H1 (cell line): ENCODE results near the gene CCDC106. TPM values are rescaled to one million over a fixed set of nuclear protein-coding genes. Genes with fewer than 3 reads are reported as not detected.
A peak's percentile ranks its signal among the peaks of the same experiment; 100 is the strongest.

Source experiments
- CTCF ChIA-PET: fragments of 300-600 bp; sonication (Branson Sonifier 250); formaldehyde crosslinking; loops from one replicate; lab custom pipeline; 2021; ENCODE audit not compliant: partially characterized antibody; lab: Charles Lee
- POLR2A ChIA-PET: fragments of 300-600 bp; sonication (Branson Sonifier 250); formaldehyde crosslinking; loops from one replicate; lab custom pipeline; 2021; ENCODE audit warnings: inconsistent platforms; ENCODE audit not compliant: partially characterized antibody; lab: Charles Lee
- DNase-seq, 2 experiments: peaks; one replicate each; pipeline versions ENCODE4 v3.0.0 to v3.0.0-alpha.2; 2010 to 2022; ENCODE audit warnings: low spot score in 2 of 2, low read depth in 1 of 2, mixed read lengths in 1 of 2
- FAIRE-seq: peaks from 2 replicates; lab custom pipeline; 2011; peaks lifted over from hg19 to GRCh38; lab: Jason Lieb, UNC
- H2AFZ ChIP-seq: 2 replicates; pipeline ENCODE4 v1.8.1; 2012; ENCODE audit warnings: low read length, inconsistent platforms
- H2AK5ac ChIP-seq: 2 replicates; pipeline ENCODE4 v1.6.1; 2013; ENCODE audit warnings: low read depth, low read length
- H2BK120ac ChIP-seq: replicated peaks from 2 replicates; pipeline ENCODE3; 2013; ENCODE audit warnings: low read depth, low read length, inconsistent platforms
- H2BK12ac ChIP-seq: 2 replicates; pipeline ENCODE4 v1.6.1; 2013; ENCODE audit warnings: low read depth, low read length
- H2BK15ac ChIP-seq: 2 replicates; pipeline ENCODE4 v1.6.1; 2013; ENCODE audit warnings: low read length
- H2BK20ac ChIP-seq: 2 replicates; pipeline ENCODE4 v1.6.1; 2013; ENCODE audit warnings: low read length
- H2BK5ac ChIP-seq: 2 replicates; pipeline ENCODE4 v1.6.1; 2013; ENCODE audit warnings: low read depth, low read length
- H3K14ac ChIP-seq: 2 replicates; pipeline ENCODE4 v1.6.1; 2013; ENCODE audit warnings: inconsistent platforms; ENCODE audit not compliant: insufficient read length
- H3K18ac ChIP-seq: 2 replicates; pipeline ENCODE4 v1.6.1; 2013; ENCODE audit warnings: low read length; ENCODE audit errors: extremely low read depth
- H3K23ac ChIP-seq: 2 replicates; pipeline ENCODE4 v1.6.1; 2013; ENCODE audit warnings: inconsistent platforms; ENCODE audit not compliant: insufficient read length
- H3K23me2 ChIP-seq: 2 replicates; pipeline ENCODE4 v1.6.1; 2013; ENCODE audit warnings: low read depth, low read length
- H3K27ac ChIP-seq: 2 replicates; pipeline ENCODE4 v1.6.1; 2011; ENCODE audit warnings: low read depth, low read length, inconsistent platforms
- H3K27me3 ChIP-seq, 4 experiments: replicated peaks in 1 of 4; 1 replicate in 1 of 4; 2 replicates in 3 of 4; pipeline versions ENCODE4 v1.6.1 to v1.8.1; 2011 to 2013; ENCODE audit warnings: low read length in 3 of 4, mild to moderate bottlenecking in 3 of 4, inconsistent platforms in 2 of 4, mixed read lengths in 2 of 4, moderate library complexity in 1 of 4; ENCODE audit not compliant: control insufficient read depth in 3 of 4, insufficient read depth in 3 of 4; ENCODE audit errors: extremely low read depth in 1 of 4
- H3K36me3 ChIP-seq, 4 experiments: 2 replicates each; pipeline versions ENCODE4 v1.6.1 to v1.8.1; 2011 to 2013; ENCODE audit warnings: mild to moderate bottlenecking in 4 of 4, low read length in 3 of 4, moderate library complexity in 2 of 4, control low read depth in 1 of 4, inconsistent platforms in 1 of 4; ENCODE audit not compliant: insufficient read depth in 4 of 4, control insufficient read depth in 2 of 4
- H3K4ac ChIP-seq: replicated peaks from 2 replicates; pipeline ENCODE3; 2013; ENCODE audit warnings: low read length, low read depth, mixed read lengths, inconsistent platforms; ENCODE audit not compliant: insufficient read length
- H3K4me1 ChIP-seq, 4 experiments: replicated peaks in 1 of 4; 1 replicate in 1 of 4; 2 replicates in 3 of 4; pipeline versions ENCODE4 v1.6.1 to v1.8.1; 2011 to 2013; ENCODE audit warnings: low read length in 3 of 4, inconsistent platforms in 2 of 4, mixed read lengths in 1 of 4; ENCODE audit not compliant: insufficient read depth in 4 of 4, control insufficient read depth in 3 of 4
- H3K4me2 ChIP-seq, 2 experiments: 2 replicates each; pipeline versions ENCODE4 v1.6.1 to v1.8.1; 2011 to 2013; ENCODE audit warnings: low read depth in 2 of 2, low read length in 2 of 2, control low read depth in 1 of 2, inconsistent platforms in 1 of 2, mild to moderate bottlenecking in 1 of 2; ENCODE audit not compliant: insufficient read depth in 1 of 2
- H3K4me3 ChIP-seq, 4 experiments: fragments of 200-600, 300-600 bp in 1 of 4; sonication (generic), shearing (Covaris generic), sonication (Bioruptor Twin) in 1 of 4; 2 replicates each; pipeline versions ENCODE4 v1.5.1 to v1.8.1; 2011 to 2016; ENCODE audit warnings: low read length in 4 of 4, low read depth in 3 of 4, control low read depth in 2 of 4, inconsistent platforms in 2 of 4, mild to moderate bottlenecking in 2 of 4, mixed read lengths in 1 of 4, moderate library complexity in 1 of 4; ENCODE audit not compliant: insufficient read depth in 2 of 4; ENCODE audit errors: extremely low read depth in 1 of 4
- H3K56ac ChIP-seq: replicated peaks from 2 replicates; pipeline ENCODE3; 2013; ENCODE audit warnings: low read depth, mild to moderate bottlenecking, mixed read lengths, low read length, inconsistent platforms; ENCODE audit not compliant: insufficient read length
- H3K79me1 ChIP-seq: 2 replicates; pipeline ENCODE4 v1.6.1; 2013; ENCODE audit warnings: low read depth, low read length, control low read depth
- H3K79me2 ChIP-seq, 2 experiments: 2 replicates each; pipeline versions ENCODE4 v1.6.1 to v1.8.1; 2012 to 2013; ENCODE audit warnings: low read length in 2 of 2, mild to moderate bottlenecking in 2 of 2, inconsistent platforms in 1 of 2; ENCODE audit not compliant: insufficient read depth in 2 of 2, control insufficient read depth in 1 of 2
- H3K9ac ChIP-seq, 4 experiments: replicated peaks in 1 of 4; 1 replicate in 1 of 4; 2 replicates in 3 of 4; pipeline versions ENCODE4 v1.6.1 to v1.8.1; 2011 to 2013; ENCODE audit warnings: low read depth in 3 of 4, low read length in 3 of 4, control low read depth in 2 of 4, mild to moderate bottlenecking in 2 of 4, moderate library complexity in 2 of 4, inconsistent platforms in 1 of 4; ENCODE audit errors: extremely low read depth in 1 of 4
- H3K9me3 ChIP-seq, 2 experiments: 2 replicates each; pipeline versions ENCODE4 v1.6.1 to v1.8.1; 2012 to 2013; ENCODE audit warnings: mild to moderate bottlenecking in 2 of 2, moderate library complexity in 2 of 2, control low read depth in 1 of 2, inconsistent platforms in 1 of 2, low read depth in 1 of 2, low read length in 1 of 2, mixed read lengths in 1 of 2; ENCODE audit not compliant: insufficient read depth in 2 of 2
- H4K20me1 ChIP-seq, 2 experiments: replicated peaks in 1 of 2; 2 replicates each; pipeline versions ENCODE3 to v1.8.1; 2011 to 2013; ENCODE audit warnings: inconsistent platforms in 2 of 2, low read length in 2 of 2, mild to moderate bottlenecking in 1 of 2; ENCODE audit not compliant: insufficient read depth in 2 of 2, control insufficient read depth in 1 of 2
- H4K5ac ChIP-seq: 2 replicates; pipeline ENCODE4 v1.6.1; 2013; ENCODE audit warnings: low read length, low read depth, mixed read lengths, inconsistent platforms; ENCODE audit not compliant: insufficient read length
- H4K8ac ChIP-seq: 2 replicates; pipeline ENCODE4 v1.8.0; 2013; ENCODE audit warnings: mild to moderate bottlenecking, moderate library complexity, low read length, inconsistent platforms; ENCODE audit not compliant: insufficient read depth; ENCODE audit errors: extremely low read depth
- H4K91ac ChIP-seq: replicated peaks from 2 replicates; pipeline ENCODE3; 2013; ENCODE audit warnings: low read length, mixed read lengths, inconsistent platforms; ENCODE audit not compliant: insufficient read length
- POLR2A ChIP-seq, 2 experiments: IDR thresholded peaks; 1 replicate in 1 of 2; 2 replicates in 1 of 2; pipeline ENCODE4 v1.6.1; 2011; ENCODE audit warnings: low read depth in 2 of 2, low read length in 2 of 2, mild to moderate bottlenecking in 2 of 2; ENCODE audit errors: control extremely low read depth in 1 of 2
- WGBS, 2 experiments: shearing (Covaris generic) in 1 of 2; methylation state at CpG; one replicate each; pipeline versions ENCODE4 v1.1.6 to v1.1.7; 2013 to 2015; ENCODE audit warnings: low lambda C conversion rate in 2 of 2, mixed read lengths in 2 of 2, inconsistent platforms in 1 of 2, low coverage in 1 of 2, missing lambda C conversion rate in 1 of 2; ENCODE audit not compliant: insufficient replicate concordance in 2 of 2, insufficient coverage in 1 of 2, insufficient read length in 1 of 2; ENCODE audit errors: extremely low coverage in 1 of 2, missing lambda C conversion rate in 1 of 2; 5-methylcytosine and 5-hydroxymethylcytosine counted together
- polyA plus RNA-seq, 7 experiments: library from polyadenylated mRNA; depleted of rRNA in 3 of 7; stranded (reverse) in 5 of 7; unstranded in 2 of 7; fragments of >200 nt in 5 of 7; fragments of 200-250 nt in 2 of 7; gene quantifications; 1 replicate in 5 of 7; 2 replicates in 1 of 7; 4 replicates in 1 of 7; pipeline versions ENCODE4 v1.2.1 to v1.2.3, GENCODE V29; 2011 to 2013; ENCODE audit warnings: missing spikeins in 2 of 7, mixed read lengths in 2 of 7
- total RNA-seq: library from RNA; stranded (reverse); fragmentation: NEBNext Ultra II Directional; extraction: Animal tissue kit (Norgen Biotek cat#: 25700); gene quantifications from 2 replicates; pipeline ENCODE4 v1.2.1, GENCODE V29; 2021

The CCDC106 gene
- total and polyA plus RNA-seq, 2 of the 8 experiments (the other 6 are each of a cell fraction or from before 2014, with no cell fraction given) = 12.0 to 20.1 TPM

GRCh38 chr19:55651236-55651635 lies 3.2 kb downstream of the CCDC106 start:
- peaks cover 7 to 9% of the 10 kb centered on the region in 2 experiments for H3K79me2 ChIP-seq
- no peak overlapping the region for H2BK120ac ChIP-seq
- no peak for TF ChIP-seq POLR2A (IDR thresholded peaks at IDR 0.05; ENCODE audit: control extremely low read depth in 1 of 2, low read depth in 2 of 2, low read length in 2 of 2)
- FAIRE-seq (no peak), DNase-seq (no peak)
- no peak overlapping the region for H2BK15ac ChIP-seq
- no peak overlapping the region for H3K14ac ChIP-seq
- H3K9me3 ChIP-seq = no peaks in the 10 kb centered on the region
- H3K56ac ChIP-seq = no peak overlapping the region
- H2BK12ac ChIP-seq = no peak overlapping the region
- H2AFZ ChIP-seq = no peak overlapping the region
- no peak overlapping the region for H3K23ac ChIP-seq
- peaks cover 2% of the 10 kb centered on the region; the same call in 1 of the 2 replicates for H3K79me1 ChIP-seq
- ChIA-PET CTCF (no interaction called here), POLR2A (interaction anchor here (2.5 kb wide), 1 partner anchor 9 kb away, joined by 11 read pairs; no protein-coding TSS in a partner anchor)
- no peak overlapping the region for H4K91ac ChIP-seq
- no peak overlapping the region for H2AK5ac ChIP-seq
- no peaks in the 10 kb centered on the region for H4K20me1 ChIP-seq
- H3K9ac ChIP-seq = no peak overlapping the region
- no peak overlapping the region for H2BK5ac ChIP-seq
- no peak overlapping the region for H3K4ac ChIP-seq
- no peak overlapping the region for H4K5ac ChIP-seq
- H3K27me3 ChIP-seq = no peaks in the 10 kb centered on the region
- H4K8ac ChIP-seq = peak overlapping the region; percentile 35; the same call in 1 of the 2 replicates
- peaks cover 15% of the 10 kb centered on the region for H3K23me2 ChIP-seq
- H3K4me1 ChIP-seq = peaks cover 0 to 8% (median 3%) of the 10 kb centered on the region in 4 experiments; a peak in 5 of 7 replicates
- H3K36me3 ChIP-seq = 0 out of 8 replicates have a peak, but pooled peaks cover 0 to 3% (median 0%) of the 10 kb centered on the region in 4 experiments
- no peak overlapping the region for H3K4me3 ChIP-seq
- H3K4me2 ChIP-seq = no peak overlapping the region; a peak in 1 of 4 replicates
- H3K27ac ChIP-seq = no peak overlapping the region
- H3K18ac ChIP-seq = no peak overlapping the region
- WGBS, 2 experiments = 82% methylated on average over 9 of the region's 18 CpGs; no CpG with 5 or more reads in 1 of the 2 experiments
- no peak overlapping the region for H2BK20ac ChIP-seq
